Sigmoid colon (tissue), 7 donors: Measurements from ENCODE around the gene BIRC5. TPM values are rescaled to one million over a fixed set of nuclear protein-coding genes. Genes with fewer than 3 reads are reported as not detected.
"Not testable (repeated sequence)": the region's sequence is repeated elsewhere in the genome, so short reads cannot be mapped to it uniquely, and the experiment has no call there.

Experiments used
- DNase-seq: peaks from one replicate; pipeline ENCODE4 v3.0.0-alpha.2; 2019
- H3K27ac ChIP-seq, 4 donors: fragments of 200-600 bp; sonication (generic); one replicate each; pipeline ENCODE4 v1.5.1; 2016 to 2019; ENCODE audit warnings: mild to moderate bottlenecking in 1 of 4
- H3K27me3 ChIP-seq, 3 donors: fragments of 200-600 bp; sonication (generic); one replicate each; pipeline ENCODE4 v1.5.1; 2019; ENCODE audit warnings: mild to moderate bottlenecking in 1 of 3
- H3K36me3 ChIP-seq, 4 donors: fragments of 200-600 bp; sonication (generic); one replicate each; pipeline ENCODE4 v1.5.1; 2016 to 2019
- H3K4me1 ChIP-seq, 4 donors: fragments of 200-600 bp; sonication (generic); one replicate each; pipeline ENCODE4 v1.5.1; 2017 to 2019
- H3K4me3 ChIP-seq, 4 donors: fragments of 200-600 bp; sonication (generic); one replicate each; pipeline ENCODE4 v1.5.1; 2017 to 2019; ENCODE audit warnings: mild to moderate bottlenecking in 2 of 4, moderate library complexity in 1 of 4
- H3K9me3 ChIP-seq, 4 donors: fragments of 200-600 bp in 3 of 4; sonication (generic) in 3 of 4; one replicate each; pipeline versions ENCODE4 v1.5.1 to v1.6.1; 2013 to 2019
- EP300 ChIP-seq, 4 donors: sonication (generic); formaldehyde crosslinking; IDR thresholded peaks; one replicate each; pipeline ENCODE4 v1.6.1; 2017; ENCODE audit warnings: antibody characterized with exemption in 4 of 4
- POLR2A ChIP-seq, 2 donors: fragments of 450-650 bp; IDR thresholded peaks; one replicate each; pipeline ENCODE4 v1.6.1; 2016; ENCODE audit warnings: antibody characterized with exemption in 2 of 2, mild to moderate bottlenecking in 2 of 2, moderate library complexity in 2 of 2
- POLR2AphosphoS5 ChIP-seq, 4 donors: sonication (generic); formaldehyde crosslinking; IDR thresholded peaks; one replicate each; pipeline ENCODE4 v1.6.1; 2017; ENCODE audit warnings: antibody characterized with exemption in 4 of 4
- WGBS, 2 donors: extraction: QIAGEN DNeasy Blood & Tissue Kit; methylation state at CpG; one replicate each; pipeline ENCODE4 v1.1.7; 2013; 5-methylcytosine and 5-hydroxymethylcytosine counted together
- intact Hi-C: fragments of 100-400 bp; cut with DNase I; formaldehyde crosslinking; loops from one replicate; pipeline ENCODE4 v1.15.1; 2023
- polyA plus RNA-seq, 3 donors: library from polyadenylated mRNA; stranded (reverse); fragments of 200-250 nt; gene quantifications; one replicate each; pipeline ENCODE4 v1.2.3, GENCODE V29; 2013
- total RNA-seq, 4 donors: library from RNA; depleted of rRNA; stranded (reverse); fragments of >200 nt; gene quantifications; one replicate each; pipeline ENCODE4 v1.1.0, GENCODE V29; 2016
- TF ChIP-seq, protein P1 (sequence below), 4 experiments: fragments of 450-650 bp in 3 of 4; fragments of 200-600 bp in 1 of 4; IDR thresholded peaks; one replicate each; pipeline ENCODE4 v1.5.1; 2016 to 2019; ENCODE audit warnings: antibody characterized with exemption in 4 of 4, mild to moderate bottlenecking in 3 of 4, moderate library complexity in 2 of 4
- donor health status: healthy with polysubstance abuse.
- donor health status: Bipolar disorder and iron deficiency.
- donor health status: healthy.

BIRC5 gene
- total and polyA plus RNA-seq, 7 donors: 0.16 to 33.5 (median 3.1) TPM

DNA sequence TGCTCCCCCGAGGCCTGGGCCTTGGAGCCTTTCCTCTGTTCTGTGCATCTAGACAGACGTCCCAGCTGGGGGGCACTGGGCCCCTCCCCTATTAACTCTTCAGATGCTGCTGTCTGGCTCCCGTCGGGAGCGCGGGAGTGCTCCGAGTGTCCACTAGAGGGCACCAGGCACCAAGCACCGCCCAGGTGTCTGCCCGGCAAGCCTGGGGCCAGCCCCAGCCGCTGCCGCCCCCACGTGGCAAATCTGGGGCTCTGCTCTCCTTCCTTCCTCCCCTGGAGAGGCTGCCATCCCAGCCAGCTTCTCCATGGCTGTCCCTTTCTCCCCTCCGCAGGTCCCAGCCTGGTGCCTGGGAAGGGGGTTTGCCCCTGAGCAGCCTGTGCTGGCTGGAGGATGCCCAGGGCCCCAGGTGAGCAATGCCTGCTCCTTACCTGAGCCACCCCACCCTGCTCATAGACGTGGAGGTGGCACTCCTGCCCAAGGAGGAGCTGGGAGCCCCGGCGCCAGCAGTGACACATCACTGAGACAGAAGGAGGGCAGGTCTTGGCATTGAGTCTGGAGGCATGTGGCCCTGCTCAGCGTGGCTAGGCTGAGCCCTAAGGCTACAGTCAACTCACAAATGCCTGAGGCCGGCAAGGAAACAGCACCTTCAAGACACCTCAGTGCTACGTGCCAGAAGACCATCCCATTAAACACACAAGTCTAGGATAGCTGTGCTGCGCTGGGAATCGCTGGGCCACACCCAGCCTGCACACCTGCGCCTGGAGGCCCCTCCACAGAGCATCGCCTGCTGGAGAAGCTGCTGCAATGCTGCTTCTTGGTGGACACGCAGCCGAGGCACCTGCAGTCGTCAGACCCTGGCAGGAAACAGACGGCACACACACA is 37.1 kb downstream of the BIRC5 start:
- Histone ChIP-seq H3K4me1 (peaks cover 0 to 16% (median 10%) of the 10 kb centered on the region in 4 donors), H3K27ac (peak overlapping the region in 1 of 4 donors; percentile 4), H3K4me3 (no peak overlapping the region), H3K9me3 (no peaks in the 10 kb centered on the region), H3K36me3 (no peaks in the 10 kb centered on the region), H3K27me3 (peaks cover 0 to 13% (median 0%) of the 10 kb centered on the region in 3 donors)
- DNase-seq: peak; percentile 90
- TF ChIP-seq POLR2A (IDR thresholded peaks at IDR 0.05) (no peak), EP300 (IDR thresholded peaks at IDR 0.05) (no peak), POLR2AphosphoS5 (IDR thresholded peaks at IDR 0.05) (peak in 1 of 4 donors; percentile 5)
- TF ChIP-seq, protein P1, sequence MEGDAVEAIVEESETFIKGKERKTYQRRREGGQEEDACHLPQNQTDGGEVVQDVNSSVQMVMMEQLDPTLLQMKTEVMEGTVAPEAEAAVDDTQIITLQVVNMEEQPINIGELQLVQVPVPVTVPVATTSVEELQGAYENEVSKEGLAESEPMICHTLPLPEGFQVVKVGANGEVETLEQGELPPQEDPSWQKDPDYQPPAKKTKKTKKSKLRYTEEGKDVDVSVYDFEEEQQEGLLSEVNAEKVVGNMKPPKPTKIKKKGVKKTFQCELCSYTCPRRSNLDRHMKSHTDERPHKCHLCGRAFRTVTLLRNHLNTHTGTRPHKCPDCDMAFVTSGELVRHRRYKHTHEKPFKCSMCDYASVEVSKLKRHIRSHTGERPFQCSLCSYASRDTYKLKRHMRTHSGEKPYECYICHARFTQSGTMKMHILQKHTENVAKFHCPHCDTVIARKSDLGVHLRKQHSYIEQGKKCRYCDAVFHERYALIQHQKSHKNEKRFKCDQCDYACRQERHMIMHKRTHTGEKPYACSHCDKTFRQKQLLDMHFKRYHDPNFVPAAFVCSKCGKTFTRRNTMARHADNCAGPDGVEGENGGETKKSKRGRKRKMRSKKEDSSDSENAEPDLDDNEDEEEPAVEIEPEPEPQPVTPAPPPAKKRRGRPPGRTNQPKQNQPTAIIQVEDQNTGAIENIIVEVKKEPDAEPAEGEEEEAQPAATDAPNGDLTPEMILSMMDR (IDR thresholded peaks at IDR 0.05): peak; percentile 88 to 99 (median 94)
- intact Hi-C loops: loop anchor here (1.0 to 5.0 kb wide), 3 partner anchors 139 to 229 kb away; no protein-coding TSS in a partner anchor
- WGBS, 2 donors: 4 to 12% methylated on average over 27 of the region's 27 CpGs

DNA sequence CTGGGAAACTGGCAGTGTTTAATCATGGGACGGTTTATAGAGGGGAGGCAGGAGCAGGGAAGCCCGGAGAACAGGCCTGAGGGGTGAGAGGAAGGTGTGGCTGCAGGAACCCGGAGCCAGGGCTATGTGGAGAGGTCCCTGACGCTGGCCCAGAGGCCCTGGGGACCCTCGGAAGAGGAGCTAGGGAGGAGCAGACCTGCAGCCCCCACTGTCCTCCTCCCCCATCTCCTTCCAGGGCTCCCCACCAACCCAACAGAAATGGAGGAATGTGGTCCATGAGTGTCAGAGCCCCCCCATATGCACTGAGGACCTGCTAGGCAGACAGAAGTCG is 37.7 kb downstream of the BIRC5 start:
- intact Hi-C loops: loop anchor here (1.0 to 5.0 kb wide), 3 partner anchors 37 to 229 kb away; partner anchors contain the start of gene BIRC5
- peaks cover 0 to 13% (median 0%) of the 10 kb centered on the region in 3 donors for H3K27me3 ChIP-seq

DNA sequence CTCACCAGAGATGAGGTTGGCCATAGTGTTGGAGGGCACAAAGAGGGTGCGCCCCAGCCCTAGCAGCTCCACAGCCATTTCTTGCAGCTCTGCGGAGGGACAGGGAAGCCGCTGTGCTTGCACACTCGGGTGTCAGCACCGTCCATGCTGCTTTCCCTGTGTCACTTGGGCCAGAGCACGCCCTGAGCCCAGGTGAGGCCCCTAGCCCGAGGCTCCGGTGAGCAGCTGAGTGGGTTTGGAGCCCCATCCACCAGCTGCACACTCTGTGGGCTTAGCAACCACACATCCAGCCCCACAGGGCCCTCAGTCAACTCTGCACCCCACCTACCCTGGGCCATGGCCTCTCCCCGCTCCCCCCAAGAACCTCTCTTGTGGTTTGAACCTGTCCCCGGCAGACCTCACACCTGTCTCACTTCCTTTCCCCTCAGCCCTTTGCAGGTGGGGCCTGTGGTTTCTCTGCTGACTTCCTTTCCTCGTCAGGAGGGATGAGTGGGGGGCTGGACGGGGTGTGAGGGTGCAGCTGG is 38.1 kb downstream of the BIRC5 start:
- TF ChIP-seq EP300 (IDR thresholded peaks at IDR 0.05) (no peak), POLR2AphosphoS5 (IDR thresholded peaks at IDR 0.05) (no peak), POLR2A (IDR thresholded peaks at IDR 0.05) (no peak)
- TF ChIP-seq, protein P1 (IDR thresholded peaks at IDR 0.05): no peak
- H3K4me1 ChIP-seq: peaks cover 0 to 16% (median 10%) of the 10 kb centered on the region in 4 donors
- no peak overlapping the region for H3K27ac ChIP-seq
- intact Hi-C loops: loop anchor here (2.0 to 5.0 kb wide), 2 partner anchors 37 to 230 kb away; partner anchors contain the start of gene BIRC5
- H3K4me3 ChIP-seq: no peak overlapping the region
- DNase-seq: peak; percentile 66
- H3K36me3 ChIP-seq: no peaks in the 10 kb centered on the region
- H3K27me3 ChIP-seq: peaks cover 0 to 13% (median 0%) of the 10 kb centered on the region in 3 donors
- H3K9me3 ChIP-seq: no peaks in the 10 kb centered on the region
- WGBS, 2 donors: 45 to 70% methylated on average over 12 of the region's 12 CpGs

More for the DNA sequence above, 37.7 kb downstream of the BIRC5 start:
- TF ChIP-seq POLR2AphosphoS5 (IDR thresholded peaks at IDR 0.05) (no peak), POLR2A (IDR thresholded peaks at IDR 0.05) (no peak), EP300 (IDR thresholded peaks at IDR 0.05) (no peak)
- TF ChIP-seq, protein P1 (IDR thresholded peaks at IDR 0.05): no peak
- H3K36me3 ChIP-seq: no peaks in the 10 kb centered on the region
- H3K4me3 ChIP-seq: no peak overlapping the region
- no peaks in the 10 kb centered on the region for H3K9me3 ChIP-seq
- DNase-seq: no peak
- H3K27ac ChIP-seq: no peak overlapping the region
- H3K4me1 ChIP-seq: peaks cover 0 to 16% (median 10%) of the 10 kb centered on the region in 4 donors
- 20 to 28% methylated on average over 6 of the region's 6 CpGs for WGBS, 2 donors

DNA sequence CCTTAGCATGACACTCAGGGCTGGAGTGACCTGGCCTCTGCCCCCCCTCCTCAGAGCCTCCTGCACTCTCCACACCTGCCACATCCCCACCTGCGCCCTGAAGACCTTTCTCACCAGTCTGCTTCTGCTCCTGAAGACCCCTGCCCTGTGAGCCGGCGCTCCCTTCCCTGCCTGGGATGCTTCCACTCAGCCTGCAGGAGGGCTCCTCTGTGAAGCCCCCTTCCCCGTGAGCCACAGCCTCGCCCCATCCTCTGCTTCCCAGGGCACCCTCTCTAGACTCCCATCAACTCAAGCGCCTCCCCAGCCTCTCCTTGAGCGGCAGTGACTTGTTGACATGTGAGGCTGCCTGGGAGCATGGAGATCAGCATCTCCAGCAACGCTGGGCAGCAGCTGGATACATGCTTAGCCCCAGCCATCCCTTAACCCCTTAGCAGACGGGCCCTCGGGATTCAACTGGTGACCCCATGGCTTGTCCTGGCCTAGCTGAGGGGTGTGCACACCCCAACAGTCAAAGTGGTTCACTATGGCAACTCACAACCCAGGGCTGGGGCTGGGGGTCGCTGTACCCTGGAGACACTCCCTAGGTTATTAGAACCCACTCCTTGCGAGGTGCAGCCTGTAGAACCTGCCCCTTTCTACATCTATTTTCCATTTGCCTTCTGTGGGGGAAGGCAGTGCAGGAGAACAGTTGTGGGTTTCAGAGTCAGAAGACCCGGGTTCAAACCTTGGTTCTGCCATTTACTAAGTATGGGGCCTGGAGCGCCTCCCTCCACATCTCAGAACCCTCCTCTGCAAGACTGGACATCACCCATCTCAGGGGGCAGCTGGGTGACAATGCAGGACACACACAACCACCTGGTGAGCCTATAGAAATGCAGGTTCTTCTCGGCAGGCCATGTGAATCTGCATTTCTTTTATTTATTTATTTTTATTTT is 38.9 kb downstream of the BIRC5 start:
- Histone ChIP-seq H3K4me3 (peak overlapping the region in 1 of 4 donors; percentile 87), H3K4me1 (peaks cover 0 to 17% (median 10%) of the 10 kb centered on the region in 4 donors), H3K9me3 (no peaks in the 10 kb centered on the region), H3K27me3 (peaks cover 0 to 19% (median 0%) of the 10 kb centered on the region in 3 donors), H3K27ac (no peak overlapping the region), H3K36me3 (no peaks in the 10 kb centered on the region)
- peak; percentile 60 for DNase-seq
- WGBS, 2 donors: 73 to 80% methylated on average over 15 of the region's 15 CpGs
- intact Hi-C loops: loop anchor here (2.0 to 5.0 kb wide), 2 partner anchors 38 to 231 kb away; partner anchors contain the start of gene BIRC5
- TF ChIP-seq, protein P1 (IDR thresholded peaks at IDR 0.05): no peak
- TF ChIP-seq POLR2A (IDR thresholded peaks at IDR 0.05) (no peak), POLR2AphosphoS5 (IDR thresholded peaks at IDR 0.05) (no peak), EP300 (IDR thresholded peaks at IDR 0.05) (no peak)

DNA sequence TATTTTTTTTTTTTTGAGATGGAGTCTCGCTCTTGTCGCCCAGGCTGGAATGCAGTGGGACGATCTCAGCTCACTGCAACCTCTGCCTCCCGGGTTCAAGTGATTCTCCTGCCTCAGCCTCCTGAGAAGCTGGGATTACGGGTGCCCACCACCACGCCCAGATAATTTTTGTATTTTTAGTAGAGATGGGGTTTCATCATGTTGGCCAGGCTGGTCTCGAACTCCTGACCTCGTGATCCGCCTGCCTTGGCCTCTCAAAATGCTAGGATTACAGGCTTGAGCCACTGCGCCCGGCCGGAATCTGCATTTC is 39.5 kb downstream of the BIRC5 start:
- 64 to 88% methylated on average over 12 of the region's 12 CpGs for WGBS, 2 donors
- Histone ChIP-seq H3K27me3 (peaks cover 0 to 24% (median 5%) of the 10 kb centered on the region in 3 donors), H3K4me1 (peaks cover 0 to 20% (median 10%) of the 10 kb centered on the region in 4 donors), H3K4me3 (peak overlapping the region in 3 of 4 donors; percentile 87 to 99 (median 92)), H3K27ac (peak overlapping the region in 2 of 4 donors; percentile 85 to 91)
- H3K9me3 ChIP-seq, H3K36me3 ChIP-seq, DNase-seq: not testable (repeated sequence)
- intact Hi-C loops: loop anchor here (2.0 to 5.0 kb wide), 2 partner anchors 39 to 231 kb away; partner anchors contain the start of gene BIRC5
